Neutrophil (primary cell): ENCODE measurements around the gene CX3CL1.

ENCODE experiments used
- H3K27ac ChIP-seq: fragments of 200-600 bp; sonication (generic); 2 replicates; pipeline ENCODE4 v1.5.1; 2016; ENCODE audit warnings: mild to moderate bottlenecking, moderate library complexity
- H3K27me3 ChIP-seq: fragments of 200-600 bp; sonication (generic); 2 replicates; pipeline ENCODE4 v1.6.0; 2016; ENCODE audit warnings: mild to moderate bottlenecking
- H3K36me3 ChIP-seq: fragments of 200-600 bp; sonication (generic); 2 replicates; pipeline ENCODE4 v1.5.1; 2017
- H3K4me1 ChIP-seq, 2 experiments: fragments of 200-600 bp in 1 of 2; sonication (generic) in 1 of 2; 1 replicate in 1 of 2; 2 replicates in 1 of 2; pipeline versions ENCODE4 v1.5.1 to v1.6.1; 2013 to 2016; ENCODE audit warnings: low read depth in 1 of 2, low read length in 1 of 2, mild to moderate bottlenecking in 1 of 2, moderate library complexity in 1 of 2; ENCODE audit not compliant: control insufficient read depth in 1 of 2, insufficient read depth in 1 of 2
- H3K4me3 ChIP-seq, 2 experiments: fragments of 200-600 bp in 1 of 2; sonication (generic) in 1 of 2; 1 replicate in 1 of 2; 2 replicates in 1 of 2; pipeline ENCODE4 v1.5.1; 2013 to 2016; ENCODE audit warnings: low read depth in 1 of 2, low read length in 1 of 2, mild to moderate bottlenecking in 1 of 2, moderate library complexity in 1 of 2
- H3K9me3 ChIP-seq: fragments of 200-600 bp; sonication (generic); 2 replicates; pipeline ENCODE4 v1.5.1; 2016
- TF ChIP-seq, protein P1 (sequence below): fragments of 200-600 bp; sonication (generic); IDR thresholded peaks from 2 replicates; pipeline ENCODE4 v1.5.1; 2016; ENCODE audit warnings: antibody characterized with exemption

The CX3CL1 gene

DNA sequence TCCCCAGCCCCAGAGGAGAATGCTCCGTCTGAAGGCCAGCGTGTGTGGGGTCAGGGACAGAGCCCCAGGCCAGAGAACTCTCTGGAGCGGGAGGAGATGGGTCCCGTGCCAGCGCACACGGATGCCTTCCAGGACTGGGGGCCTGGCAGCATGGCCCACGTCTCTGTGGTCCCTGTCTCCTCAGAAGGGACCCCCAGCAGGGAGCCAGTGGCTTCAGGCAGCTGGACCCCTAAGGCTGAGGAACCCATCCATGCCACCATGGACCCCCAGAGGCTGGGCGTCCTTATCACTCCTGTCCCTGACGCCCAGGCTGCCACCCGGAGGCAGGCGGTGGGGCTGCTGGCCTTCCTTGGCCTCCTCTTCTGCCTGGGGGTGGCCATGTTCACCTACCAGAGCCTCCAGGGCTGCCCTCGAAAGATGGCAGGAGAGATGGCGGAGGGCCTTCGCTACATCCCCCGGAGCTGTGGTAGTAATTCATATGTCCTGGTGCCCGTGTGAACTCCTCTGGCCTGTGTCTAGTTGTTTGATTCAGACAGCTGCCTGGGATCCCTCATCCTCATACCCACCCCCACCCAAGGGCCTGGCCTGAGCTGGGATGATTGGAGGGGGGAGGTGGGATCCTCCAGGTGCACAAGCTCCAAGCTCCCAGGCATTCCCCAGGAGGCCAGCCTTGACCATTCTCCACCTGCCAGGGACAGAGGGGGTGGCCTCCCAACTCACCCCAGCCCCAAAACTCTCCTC, 10.4 kb downstream of the CX3CL1 start:
- TF ChIP-seq, protein P1, sequence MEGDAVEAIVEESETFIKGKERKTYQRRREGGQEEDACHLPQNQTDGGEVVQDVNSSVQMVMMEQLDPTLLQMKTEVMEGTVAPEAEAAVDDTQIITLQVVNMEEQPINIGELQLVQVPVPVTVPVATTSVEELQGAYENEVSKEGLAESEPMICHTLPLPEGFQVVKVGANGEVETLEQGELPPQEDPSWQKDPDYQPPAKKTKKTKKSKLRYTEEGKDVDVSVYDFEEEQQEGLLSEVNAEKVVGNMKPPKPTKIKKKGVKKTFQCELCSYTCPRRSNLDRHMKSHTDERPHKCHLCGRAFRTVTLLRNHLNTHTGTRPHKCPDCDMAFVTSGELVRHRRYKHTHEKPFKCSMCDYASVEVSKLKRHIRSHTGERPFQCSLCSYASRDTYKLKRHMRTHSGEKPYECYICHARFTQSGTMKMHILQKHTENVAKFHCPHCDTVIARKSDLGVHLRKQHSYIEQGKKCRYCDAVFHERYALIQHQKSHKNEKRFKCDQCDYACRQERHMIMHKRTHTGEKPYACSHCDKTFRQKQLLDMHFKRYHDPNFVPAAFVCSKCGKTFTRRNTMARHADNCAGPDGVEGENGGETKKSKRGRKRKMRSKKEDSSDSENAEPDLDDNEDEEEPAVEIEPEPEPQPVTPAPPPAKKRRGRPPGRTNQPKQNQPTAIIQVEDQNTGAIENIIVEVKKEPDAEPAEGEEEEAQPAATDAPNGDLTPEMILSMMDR, result no peak
- peaks cover 0 to 3% of the 10 kb centered on the region in 2 experiments for H3K4me1 ChIP-seq

DNA sequence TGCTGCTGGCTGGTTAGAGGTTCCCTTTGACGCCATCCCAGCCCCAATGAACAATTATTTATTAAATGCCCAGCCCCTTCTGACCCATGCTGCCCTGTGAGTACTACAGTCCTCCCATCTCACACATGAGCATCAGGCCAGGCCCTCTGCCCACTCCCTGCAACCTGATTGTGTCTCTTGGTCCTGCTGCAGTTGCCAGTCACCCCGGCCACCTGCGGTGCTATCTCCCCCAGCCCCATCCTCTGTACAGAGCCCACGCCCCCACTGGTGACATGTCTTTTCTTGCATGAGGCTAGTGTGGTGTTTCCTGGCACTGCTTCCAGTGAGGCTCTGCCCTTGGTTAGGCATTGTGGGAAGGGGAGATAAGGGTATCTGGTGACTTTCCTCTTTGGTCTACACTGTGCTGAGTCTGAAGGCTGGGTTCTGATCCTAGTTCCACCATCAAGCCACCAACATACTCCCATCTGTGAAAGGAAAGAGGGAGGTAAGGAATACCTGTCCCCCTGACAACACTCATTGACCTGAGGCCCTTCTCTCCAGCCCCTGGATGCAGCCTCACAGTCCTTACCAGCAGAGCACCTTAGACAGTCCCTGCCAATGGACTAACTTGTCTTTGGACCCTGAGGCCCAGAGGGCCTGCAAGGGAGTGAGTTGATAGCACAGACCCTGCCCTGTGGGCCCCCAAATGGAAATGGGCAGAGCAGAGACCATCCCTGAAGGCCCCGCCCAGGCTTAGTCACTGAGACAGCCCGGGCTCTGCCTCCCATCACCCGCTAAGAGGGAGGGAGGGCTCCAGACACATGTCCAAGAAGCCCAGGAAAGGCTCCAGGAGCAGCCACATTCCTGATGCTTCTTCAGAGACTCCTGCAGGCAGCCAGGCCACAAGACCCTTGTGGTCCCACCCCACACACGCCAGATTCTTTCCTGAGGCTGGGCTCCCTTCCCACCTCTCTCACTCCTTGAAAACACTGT, 11.3 kb downstream of the CX3CL1 start:
- TF ChIP-seq, protein P1, result no peak
- peaks cover 0 to 3% of the 10 kb centered on the region in 2 experiments for H3K4me1 ChIP-seq
- H3K9me3 ChIP-seq, result no peaks in the 10 kb centered on the region
- no peak overlapping the region for H3K27ac ChIP-seq
- no peaks in the 10 kb centered on the region for H3K36me3 ChIP-seq
- H3K27me3 ChIP-seq, result peaks cover 16% of the 10 kb centered on the region
- H3K4me3 ChIP-seq, result no peak overlapping the region

More for the DNA sequence above, 10.4 kb downstream of the CX3CL1 start:
- Histone ChIP-seq H3K27ac (no peak overlapping the region), H3K27me3 (peaks cover 10% of the 10 kb centered on the region), H3K36me3 (no peaks in the 10 kb centered on the region), H3K4me3 (no peak overlapping the region), H3K9me3 (no peaks in the 10 kb centered on the region)

DNA sequence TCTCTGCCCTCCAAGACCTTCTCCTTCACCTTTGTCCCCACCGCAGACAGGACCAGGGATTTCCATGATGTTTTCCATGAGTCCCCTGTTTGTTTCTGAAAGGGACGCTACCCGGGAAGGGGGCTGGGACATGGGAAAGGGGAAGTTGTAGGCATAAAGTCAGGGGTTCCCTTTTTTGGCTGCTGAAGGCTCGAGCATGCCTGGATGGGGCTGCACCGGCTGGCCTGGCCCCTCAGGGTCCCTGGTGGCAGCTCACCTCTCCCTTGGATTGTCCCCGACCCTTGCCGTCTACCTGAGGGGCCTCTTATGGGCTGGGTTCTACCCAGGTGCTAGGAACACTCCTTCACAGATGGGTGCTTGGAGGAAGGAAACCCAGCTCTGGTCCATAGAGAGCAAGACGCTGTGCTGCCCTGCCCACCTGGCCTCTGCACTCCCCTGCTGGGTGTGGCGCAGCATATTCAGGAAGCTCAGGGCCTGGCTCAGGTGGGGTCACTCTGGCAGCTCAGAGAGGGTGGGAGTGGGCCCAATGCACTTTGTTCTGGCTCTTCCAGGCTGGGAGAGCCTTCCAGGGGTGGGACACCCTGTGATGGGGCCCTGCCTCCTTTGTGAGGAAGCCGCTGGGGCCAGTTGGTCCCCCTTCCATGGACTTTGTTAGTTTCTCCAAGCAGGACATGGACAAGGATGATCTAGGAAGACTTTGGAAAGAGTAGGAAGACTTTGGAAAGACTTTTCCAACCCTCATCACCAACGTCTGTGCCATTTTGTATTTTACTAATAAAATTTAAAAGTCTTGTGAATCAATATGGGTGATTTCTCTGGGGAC, 12.2 kb downstream of the CX3CL1 start:
- peaks cover 21% of the 10 kb centered on the region for H3K27me3 ChIP-seq
- H3K36me3 ChIP-seq, result no peaks in the 10 kb centered on the region
- TF ChIP-seq, protein P1, result no peak
- H3K9me3 ChIP-seq, result no peaks in the 10 kb centered on the region
- peaks cover 0 to 3% of the 10 kb centered on the region in 2 experiments for H3K4me1 ChIP-seq
- no peak overlapping the region for H3K4me3 ChIP-seq
- H3K27ac ChIP-seq, result no peak overlapping the region

DNA sequence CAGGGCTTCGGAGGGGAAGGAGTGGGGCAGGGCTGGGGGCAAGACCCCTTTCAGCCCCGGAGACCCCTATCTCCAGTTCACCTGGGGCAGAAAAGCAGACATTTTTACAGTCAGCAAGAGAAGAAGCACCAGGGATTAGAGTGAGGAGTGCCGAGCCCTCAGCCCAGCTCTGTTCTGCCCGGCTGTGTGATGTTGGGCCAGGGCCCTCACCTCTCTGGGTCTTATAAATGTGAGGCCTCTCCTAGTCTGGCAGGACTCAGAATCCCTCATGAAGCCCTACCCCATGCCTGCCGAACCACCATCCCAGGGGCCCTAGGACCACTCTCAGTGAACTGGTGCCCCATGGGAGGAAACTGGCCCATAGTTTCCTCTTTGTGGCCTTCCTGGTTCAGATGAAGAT, 12.8 kb downstream of the CX3CL1 start:
- no peaks in the 10 kb centered on the region for H3K9me3 ChIP-seq
- peaks cover 21% of the 10 kb centered on the region for H3K27me3 ChIP-seq
- no peak overlapping the region for H3K4me3 ChIP-seq
- H3K4me1 ChIP-seq, result peaks cover 0 to 3% of the 10 kb centered on the region in 2 experiments
- TF ChIP-seq, protein P1, result no peak
- H3K27ac ChIP-seq, result no peak overlapping the region
- no peaks in the 10 kb centered on the region for H3K36me3 ChIP-seq

DNA sequence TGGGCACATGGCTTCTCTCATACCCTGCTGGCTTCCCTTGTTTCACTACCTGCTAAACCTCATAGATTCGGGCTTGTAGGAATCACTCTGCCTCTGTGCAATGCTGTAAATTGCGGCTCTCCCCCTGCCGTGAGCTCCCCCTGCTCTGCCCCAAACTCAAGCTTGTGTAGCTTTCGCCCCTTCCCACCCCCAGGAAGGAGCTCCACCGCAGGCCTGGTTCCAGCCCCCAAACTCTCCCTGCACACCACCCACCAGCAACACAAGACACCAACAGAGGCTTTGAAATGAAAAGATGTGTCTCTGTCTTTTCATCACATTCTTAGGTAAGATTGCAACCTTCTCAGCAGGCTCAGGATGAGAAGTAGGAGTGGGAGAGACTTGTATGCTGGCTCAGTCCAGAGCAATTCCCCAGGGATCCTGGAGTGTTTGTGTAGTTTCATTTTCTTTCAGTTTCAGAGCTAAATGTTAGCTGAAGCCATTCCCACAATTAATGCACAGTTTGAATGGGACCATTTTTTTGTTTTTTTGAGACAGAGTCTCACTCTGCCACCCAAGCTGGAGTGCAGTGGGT, 14.2 kb downstream of the CX3CL1 start:
- H3K27ac ChIP-seq, result no peak overlapping the region
- H3K36me3 ChIP-seq, result no peaks in the 10 kb centered on the region
- no peak overlapping the region for H3K4me3 ChIP-seq
- TF ChIP-seq, protein P1, result no peak
- H3K4me1 ChIP-seq, result peaks cover 0 to 3% of the 10 kb centered on the region in 2 experiments
- peaks cover 30% of the 10 kb centered on the region for H3K27me3 ChIP-seq
- no peaks in the 10 kb centered on the region for H3K9me3 ChIP-seq
